ENCODE measurements around the gene UBAC2. TPM values are rescaled to one million over a fixed set of nuclear protein-coding genes. Genes with fewer than 3 reads are reported as not detected.

UBAC2 gene
- total RNA-seq, 1 experiment from 2014 or later = 115 TPM

DNA sequence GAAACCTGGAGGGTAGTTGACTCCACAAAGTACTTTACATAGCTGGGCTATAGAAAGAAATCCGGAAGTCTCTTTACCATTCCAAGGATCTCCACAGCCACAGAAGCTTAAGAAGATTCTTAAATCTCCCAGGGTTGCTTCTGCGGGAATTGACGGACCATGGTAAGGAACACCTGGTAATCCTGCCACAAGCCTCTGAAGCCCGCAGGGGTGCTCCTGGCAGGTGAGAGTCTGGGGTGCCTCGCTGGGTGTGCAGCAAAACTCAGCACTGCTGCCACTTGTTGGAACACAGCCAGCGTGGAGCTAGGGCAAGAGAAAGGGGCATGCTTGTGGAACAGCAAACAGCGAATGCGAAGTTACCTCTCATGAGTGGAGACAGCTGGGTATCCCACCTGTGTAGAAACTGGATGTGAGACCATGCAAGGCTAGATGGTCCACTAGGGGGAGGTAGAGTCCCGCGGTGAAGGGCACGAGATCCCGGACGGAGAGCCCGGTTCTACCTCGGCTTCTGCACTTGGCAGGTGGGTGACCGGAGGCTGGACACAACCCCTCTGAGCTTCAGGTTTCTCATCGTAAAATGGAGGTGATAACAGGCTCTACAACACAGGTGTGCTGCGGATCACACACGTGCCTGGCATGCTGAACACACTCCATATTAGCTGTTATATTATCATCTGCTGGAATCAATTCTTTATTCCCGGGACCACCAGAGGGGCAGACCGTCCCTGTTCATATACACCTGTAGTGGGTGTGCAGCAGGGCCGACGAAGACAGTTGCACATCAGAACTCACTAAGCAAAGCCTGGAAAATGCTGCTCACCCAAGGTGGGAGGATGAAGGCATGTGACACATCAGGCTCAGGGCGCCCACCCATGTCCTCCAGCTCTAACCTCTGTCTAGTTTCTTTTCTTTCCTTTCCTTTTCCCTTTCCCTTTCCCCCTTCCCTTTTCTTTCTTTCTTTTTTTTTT is 24.1 kb upstream of the UBAC2 start:
- DNase-seq (ENCODE audit: low read depth) = peak; percentile 39
- in situ Hi-C loops (cut with HindIII; ENCODE audit: low pct_unique_long_range_greater_than_20kb, low sequenced_read_pairs) = no loop called here

GRCh38 chr13:99178636-99179035 is 22.0 kb upstream of the UBAC2 start:
- in situ Hi-C loops (cut with HindIII; ENCODE audit: low pct_unique_long_range_greater_than_20kb, low sequenced_read_pairs) = no loop called here
- no peak for DNase-seq (ENCODE audit: low read depth)

DNA sequence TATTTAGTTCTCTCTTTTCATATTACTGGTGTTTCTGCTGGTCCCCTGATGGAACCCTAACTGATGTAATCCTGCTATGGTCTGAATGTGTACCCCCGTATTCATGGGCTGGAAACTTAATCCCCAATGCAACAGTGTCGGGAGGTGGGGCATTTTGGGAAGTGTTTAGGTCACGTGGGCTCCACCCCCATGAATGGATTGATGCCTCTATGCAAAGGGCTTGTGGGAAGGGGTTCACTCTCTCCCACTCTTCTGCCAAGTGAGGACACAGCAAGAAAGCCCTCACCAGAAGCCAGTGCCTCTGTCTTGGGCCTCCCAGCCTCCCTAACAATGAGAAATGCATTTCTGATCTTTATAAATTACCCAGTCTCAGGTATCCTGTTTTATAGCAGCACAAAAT is 21.2 kb upstream of the UBAC2 start:
- in situ Hi-C loops (cut with HindIII; ENCODE audit: low pct_unique_long_range_greater_than_20kb, low sequenced_read_pairs) = no loop called here
- no peak for DNase-seq (ENCODE audit: low read depth)

DNA sequence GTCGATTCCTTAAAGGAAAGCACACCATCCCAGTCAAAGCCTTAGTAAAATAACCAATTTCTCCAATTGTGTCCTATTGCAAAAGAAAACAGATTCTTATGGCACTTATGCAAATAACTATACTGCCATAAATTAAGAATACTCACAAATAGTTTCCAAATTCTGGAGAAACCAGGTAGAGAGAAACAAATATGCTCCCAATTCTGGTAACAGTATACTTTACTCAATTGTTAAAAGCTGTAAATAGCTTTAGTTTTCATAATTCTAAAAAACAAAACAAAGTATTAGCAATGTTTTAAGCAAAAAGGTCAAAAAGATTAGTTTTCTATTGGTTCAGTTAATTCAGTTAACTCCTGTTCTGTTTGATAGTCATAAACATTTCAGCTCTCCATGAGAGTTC is 18.2 kb upstream of the UBAC2 start:
- no peak for DNase-seq (ENCODE audit: low read depth)
- in situ Hi-C loops (cut with HindIII; ENCODE audit: low pct_unique_long_range_greater_than_20kb, low sequenced_read_pairs) = no loop called here

DNA sequence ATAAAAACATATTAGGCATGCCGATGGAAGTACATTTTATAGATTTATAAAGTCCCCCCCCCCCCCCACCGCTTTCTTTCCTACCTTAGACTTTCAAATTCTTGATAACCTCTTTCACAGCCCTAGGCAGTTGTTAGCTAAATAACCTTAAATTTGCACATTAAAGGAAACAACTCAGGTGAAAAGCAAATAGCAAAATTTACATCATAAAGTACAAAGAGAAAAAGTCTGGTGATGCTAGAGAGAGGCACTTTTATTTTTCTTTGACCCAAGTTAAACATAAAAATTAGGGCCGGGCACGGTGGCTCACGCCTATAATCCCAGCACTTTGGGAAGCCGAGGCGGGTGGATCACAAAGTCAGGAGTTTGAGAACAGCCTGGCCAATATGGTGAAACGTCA is 15.0 kb upstream of the UBAC2 start:
- no peak for DNase-seq (ENCODE audit: low read depth)
- in situ Hi-C loops (cut with HindIII; ENCODE audit: low pct_unique_long_range_greater_than_20kb, low sequenced_read_pairs) = no loop called here

- DNase-seq (ENCODE audit: low read depth) = no peak
- in situ Hi-C loops (cut with HindIII; ENCODE audit: low pct_unique_long_range_greater_than_20kb, low sequenced_read_pairs) = no loop called here
These were observed 10.3 kb upstream of the UBAC2 start for GRCh38 chr13:99190147-99190985.

GRCh38 chr13:99191336-99191899 is 9.2 kb upstream of the UBAC2 start:
- in situ Hi-C loops (cut with HindIII; ENCODE audit: low pct_unique_long_range_greater_than_20kb, low sequenced_read_pairs) = no loop called here
- DNase-seq (ENCODE audit: low read depth) = no peak

- peak; percentile 75 for DNase-seq (ENCODE audit: low read depth)
- in situ Hi-C loops (cut with HindIII; ENCODE audit: low pct_unique_long_range_greater_than_20kb, low sequenced_read_pairs) = no loop called here
These were observed 8.7 kb upstream of the UBAC2 start for GRCh38 chr13:99191900-99192399.

GRCh38 chr13:99192480-99192879 is 8.2 kb upstream of the UBAC2 start:
- in situ Hi-C loops (cut with HindIII; ENCODE audit: low pct_unique_long_range_greater_than_20kb, low sequenced_read_pairs) = no loop called here
- DNase-seq (ENCODE audit: low read depth) = no peak

GRCh38 chr13:99193152-99193551 is 7.5 kb upstream of the UBAC2 start:
- in situ Hi-C loops (cut with HindIII; ENCODE audit: low pct_unique_long_range_greater_than_20kb, low sequenced_read_pairs) = no loop called here
- DNase-seq (ENCODE audit: low read depth) = no peak

- DNase-seq (ENCODE audit: low read depth) = no peak
- in situ Hi-C loops (cut with HindIII; ENCODE audit: low pct_unique_long_range_greater_than_20kb, low sequenced_read_pairs) = no loop called here
These were observed 4.1 kb upstream of the UBAC2 start for GRCh38 chr13:99196466-99197116.

GRCh38 chr13:99197117-99197651 is 3.5 kb upstream of the UBAC2 start:
- DNase-seq (ENCODE audit: low read depth) = no peak
- in situ Hi-C loops (cut with HindIII; ENCODE audit: low pct_unique_long_range_greater_than_20kb, low sequenced_read_pairs) = no loop called here

GRCh38 chr13:99199541-99200431 is 868 bp upstream of the UBAC2 start:
- in situ Hi-C loops (cut with HindIII; ENCODE audit: low pct_unique_long_range_greater_than_20kb, low sequenced_read_pairs) = no loop called here
- DNase-seq (ENCODE audit: low read depth) = peak; percentile 30

DNA sequence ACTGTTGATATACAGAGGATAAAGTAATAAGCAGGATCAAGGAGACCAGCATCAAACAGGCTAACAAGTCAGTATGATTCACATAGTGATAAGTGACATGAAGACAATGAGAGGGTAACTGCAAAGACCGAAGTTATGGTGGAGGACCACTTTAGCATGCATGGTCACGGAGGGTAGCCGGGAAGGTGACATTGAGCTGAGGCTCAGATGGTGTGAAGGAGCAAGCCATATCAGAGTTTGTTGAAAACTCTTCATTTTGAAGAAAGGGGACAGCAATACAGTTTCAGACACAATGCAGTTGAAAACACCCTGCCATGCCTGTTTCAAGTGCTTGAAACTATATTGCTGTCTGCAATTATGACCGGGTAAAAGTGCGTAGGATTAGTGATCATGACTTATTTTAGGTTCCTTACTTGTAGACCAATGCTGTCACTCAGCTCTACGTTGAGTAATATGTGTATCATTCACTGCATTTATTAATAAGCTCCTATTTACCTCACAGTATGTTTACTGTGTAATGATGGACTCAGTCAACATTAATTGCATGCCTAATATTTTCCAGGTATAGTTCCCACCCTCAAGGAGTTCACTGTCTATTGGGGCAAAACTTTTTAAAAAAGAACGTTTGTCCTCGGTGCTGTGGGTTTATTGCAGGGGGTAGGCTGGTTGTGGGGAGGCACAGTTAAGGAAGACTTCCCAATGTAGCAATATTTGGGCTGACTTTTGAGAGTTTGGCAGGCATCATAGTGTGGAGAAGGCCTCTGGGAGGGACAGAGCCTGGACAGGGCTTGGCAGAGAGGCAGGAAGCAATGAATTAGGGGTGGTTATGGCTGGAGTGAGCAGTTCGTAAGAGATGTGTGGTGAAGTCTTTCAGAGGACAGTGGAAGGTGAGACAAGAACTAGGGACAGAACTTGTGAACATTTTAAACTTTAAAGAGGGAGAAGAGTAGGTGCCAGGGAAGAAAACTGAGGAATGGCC is 3.2 kb downstream of the UBAC2 start:
- in situ Hi-C loops (cut with HindIII; ENCODE audit: low pct_unique_long_range_greater_than_20kb, low sequenced_read_pairs) = no loop called here
- DNase-seq (ENCODE audit: low read depth) = no peak

GRCh38 chr13:99205621-99206220 is 5.1 kb downstream of the UBAC2 start:
- in situ Hi-C loops (cut with HindIII; ENCODE audit: low pct_unique_long_range_greater_than_20kb, low sequenced_read_pairs) = no loop called here
- DNase-seq (ENCODE audit: low read depth) = no peak

DNA sequence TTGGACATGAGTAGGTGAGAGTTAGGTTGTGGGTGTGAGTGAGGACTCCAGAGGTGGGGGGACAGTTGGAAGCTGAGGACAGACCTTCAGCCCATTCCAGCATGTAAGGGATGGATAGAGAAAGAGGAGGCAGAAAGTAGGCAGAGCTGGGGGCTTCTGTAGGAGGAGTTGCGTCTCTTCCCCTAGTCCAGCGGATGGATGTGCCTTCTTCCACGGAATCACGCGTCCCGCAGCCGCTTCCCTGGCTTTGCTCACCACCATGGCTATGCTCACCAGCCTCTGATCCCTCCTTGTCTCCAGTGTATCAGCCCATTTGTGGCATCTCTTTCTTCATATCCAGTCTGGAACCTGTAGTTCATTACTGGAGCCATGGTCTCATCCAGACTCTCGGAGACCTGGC is 5.6 kb downstream of the UBAC2 start:
- in situ Hi-C loops (cut with HindIII; ENCODE audit: low pct_unique_long_range_greater_than_20kb, low sequenced_read_pairs) = no loop called here
- no peak for DNase-seq (ENCODE audit: low read depth)
